Measurements from ENCODE around the gene LRRC23. TPM values are rescaled to one million over a fixed set of nuclear protein-coding genes. Genes with fewer than 3 reads are reported as not detected.
"Not testable (repeated sequence)": the region's sequence is repeated elsewhere in the genome, so short reads cannot be mapped to it uniquely, and the experiment has no call there.

The LRRC23 gene
- polyA plus RNA-seq, 1 donor (not counting 4 experiments of a cell fraction or from before 2014, with no cell fraction given): 7.1 TPM

DNA sequence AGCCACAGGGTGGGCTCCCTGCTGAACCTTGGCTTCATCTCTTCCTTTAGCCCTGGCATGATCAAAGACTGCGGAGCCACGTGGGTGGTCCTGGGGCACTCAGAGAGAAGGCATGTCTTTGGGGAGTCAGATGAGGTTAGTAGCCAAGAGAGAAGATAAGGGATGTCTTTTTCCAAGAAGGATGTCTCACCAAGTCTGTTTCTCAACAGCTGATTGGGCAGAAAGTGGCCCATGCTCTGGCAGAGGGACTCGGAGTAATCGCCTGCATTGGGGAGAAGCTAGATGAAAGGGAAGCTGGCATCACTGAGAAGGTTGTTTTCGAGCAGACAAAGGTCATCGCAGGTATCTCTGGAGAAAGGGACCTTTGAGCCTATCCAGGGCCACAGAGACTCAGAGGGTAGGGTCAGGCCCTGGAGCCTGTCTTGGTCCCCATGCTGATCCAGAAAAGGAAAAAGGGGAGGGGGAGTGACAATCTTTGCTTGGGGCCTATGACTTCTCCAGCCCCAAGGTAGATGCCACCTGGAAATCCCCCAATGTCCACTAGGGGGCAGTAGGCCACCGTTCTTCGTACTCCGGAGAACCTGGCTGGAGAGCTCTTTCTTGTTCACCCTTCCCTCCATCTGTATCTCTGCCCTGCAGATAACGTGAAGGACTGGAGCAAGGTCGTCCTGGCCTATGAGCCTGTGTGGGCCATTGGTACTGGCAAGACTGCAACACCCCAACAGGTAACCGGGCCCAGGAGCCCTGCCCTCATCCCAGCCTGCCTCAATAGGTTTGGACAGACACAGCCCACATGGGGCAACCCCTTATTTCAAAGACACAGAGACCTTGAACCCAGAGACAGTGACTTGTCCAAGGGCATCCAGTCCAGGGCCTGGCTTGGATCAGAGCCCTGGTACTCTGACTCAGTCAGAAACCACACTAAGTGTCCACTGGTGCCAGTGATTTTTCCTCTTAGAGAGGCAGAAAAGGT is 35.3 kb upstream of the LRRC23 start:
- Histone ChIP-seq H2AFZ (ENCODE audit: control insufficient read depth, low read length) (no peak overlapping the region), H3K27me3 (ENCODE audit: control insufficient read depth, extremely low read depth, insufficient read depth, low read length) (no peaks in the 10 kb centered on the region), H3K9me3 (ENCODE audit: control insufficient read depth, low read depth, low read length) (no peaks in the 10 kb centered on the region), H3K27ac (ENCODE audit: control insufficient read depth, insufficient read depth, low read length) (peak overlapping the region; percentile 12), H4K20me1 (ENCODE audit: control insufficient read depth, extremely low read depth, insufficient read depth, low read length) (peaks cover 25% of the 10 kb centered on the region), H3K4me1 (ENCODE audit: control insufficient read depth, extremely low read depth, insufficient read depth, low read length) (peaks cover 45% of the 10 kb centered on the region), H3K9ac (ENCODE audit: control insufficient read depth, extremely low read depth, insufficient read depth, low read length) (peak overlapping the region; percentile 82), H3K36me3 (ENCODE audit: control insufficient read depth in 2 of 2, extremely low read depth in 1 of 2, insufficient read depth in 2 of 2, low read length in 2 of 2) (peaks cover 23 to 24% of the 10 kb centered on the region in 2 experiments), H3K79me2 (ENCODE audit: control insufficient read depth, insufficient read depth, low read length) (peaks cover 44% of the 10 kb centered on the region), H3K4me2 (ENCODE audit: control insufficient read depth, extremely low read depth, insufficient read depth, low read depth, low read length) (peak overlapping the region; percentile 97), H3K9me1 (ENCODE audit: control insufficient read depth, extremely low read depth, insufficient read depth, low read length) (no peaks in the 10 kb centered on the region), H3K4me3 (ENCODE audit: control insufficient read depth in 2 of 3, extremely low read depth in 1 of 3, insufficient read depth in 2 of 3, low read depth in 1 of 3, low read length in 3 of 3) (peak overlapping the region; percentile 87 to 93 (median 88))
- FAIRE-seq (peak; percentile 67), DNase-seq (ENCODE audit: low read depth, low spot score) (no peak)
- TF ChIP-seq EZH2 (IDR thresholded peaks at IDR 0.05; ENCODE audit: low read length): no peak
- TF ChIP-seq, protein P1, sequence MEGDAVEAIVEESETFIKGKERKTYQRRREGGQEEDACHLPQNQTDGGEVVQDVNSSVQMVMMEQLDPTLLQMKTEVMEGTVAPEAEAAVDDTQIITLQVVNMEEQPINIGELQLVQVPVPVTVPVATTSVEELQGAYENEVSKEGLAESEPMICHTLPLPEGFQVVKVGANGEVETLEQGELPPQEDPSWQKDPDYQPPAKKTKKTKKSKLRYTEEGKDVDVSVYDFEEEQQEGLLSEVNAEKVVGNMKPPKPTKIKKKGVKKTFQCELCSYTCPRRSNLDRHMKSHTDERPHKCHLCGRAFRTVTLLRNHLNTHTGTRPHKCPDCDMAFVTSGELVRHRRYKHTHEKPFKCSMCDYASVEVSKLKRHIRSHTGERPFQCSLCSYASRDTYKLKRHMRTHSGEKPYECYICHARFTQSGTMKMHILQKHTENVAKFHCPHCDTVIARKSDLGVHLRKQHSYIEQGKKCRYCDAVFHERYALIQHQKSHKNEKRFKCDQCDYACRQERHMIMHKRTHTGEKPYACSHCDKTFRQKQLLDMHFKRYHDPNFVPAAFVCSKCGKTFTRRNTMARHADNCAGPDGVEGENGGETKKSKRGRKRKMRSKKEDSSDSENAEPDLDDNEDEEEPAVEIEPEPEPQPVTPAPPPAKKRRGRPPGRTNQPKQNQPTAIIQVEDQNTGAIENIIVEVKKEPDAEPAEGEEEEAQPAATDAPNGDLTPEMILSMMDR (optimal IDR thresholded peaks at IDR 0.05 in 1 of 3, IDR thresholded peaks at IDR 0.05 in 1 of 3, conservative IDR thresholded peaks at IDR 0.05 in 1 of 3; ENCODE audit: extremely low read depth in 1 of 3, insufficient read depth in 2 of 3, low read length in 3 of 3): peak; percentile 85 to 93 (median 90)
- dilution Hi-C loops (cut with MboI; ENCODE audit: extremely low pct_ligation_motif_present, low sequenced_read_pairs): no loop called here

- not testable (repeated sequence) for H3K4me2 ChIP-seq (ENCODE audit: control insufficient read depth, extremely low read depth, insufficient read depth, low read depth, low read length); FAIRE-seq
Measured at GRCh38 chr12:6870304-6870703, 34.3 kb upstream of the LRRC23 start.

More at GRCh38 chr12:6870304-6870703, 34.3 kb upstream of the LRRC23 start:
- H4K20me1 ChIP-seq (ENCODE audit: control insufficient read depth, extremely low read depth, insufficient read depth, low read length): peaks cover 25% of the 10 kb centered on the region
- H3K9me3 ChIP-seq (ENCODE audit: control insufficient read depth, low read depth, low read length); DNase-seq (ENCODE audit: low read depth, low spot score); dilution Hi-C loops (cut with MboI; ENCODE audit: extremely low pct_ligation_motif_present, low sequenced_read_pairs); H2AFZ ChIP-seq (ENCODE audit: control insufficient read depth, low read length); H3K27me3 ChIP-seq (ENCODE audit: control insufficient read depth, extremely low read depth, insufficient read depth, low read length); H3K27ac ChIP-seq (ENCODE audit: control insufficient read depth, insufficient read depth, low read length); H3K9me1 ChIP-seq (ENCODE audit: control insufficient read depth, extremely low read depth, insufficient read depth, low read length); H3K4me3 ChIP-seq (ENCODE audit: control insufficient read depth in 2 of 3, extremely low read depth in 1 of 3, insufficient read depth in 2 of 3, low read depth in 1 of 3, low read length in 3 of 3); H3K9ac ChIP-seq (ENCODE audit: control insufficient read depth, extremely low read depth, insufficient read depth, low read length): not testable (repeated sequence)
- H3K79me2 ChIP-seq (ENCODE audit: control insufficient read depth, insufficient read depth, low read length): peaks cover 44% of the 10 kb centered on the region
- peaks cover 15 to 24% of the 10 kb centered on the region in 2 experiments for H3K36me3 ChIP-seq (ENCODE audit: control insufficient read depth in 2 of 2, extremely low read depth in 1 of 2, insufficient read depth in 2 of 2, low read length in 2 of 2)
- peaks cover 45% of the 10 kb centered on the region for H3K4me1 ChIP-seq (ENCODE audit: control insufficient read depth, extremely low read depth, insufficient read depth, low read length)
